ENCODE data around the gene CEP152. TPM values are rescaled to one million over a fixed set of nuclear protein-coding genes. Genes with fewer than 3 reads are reported as not detected.

The CEP152 gene
- total and polyA plus RNA-seq, 9 of the 15 experiments (the other 6 are each of a cell fraction or from before 2014, with no cell fraction given) = 9.9 to 43.0 (median 23.6) TPM

GRCh38 chr15:48802867-48803266 is 8.0 kb downstream of the CEP152 start:
- no TSS peak for BruUV-seq (replicated peaks)
- H3K27me3 ChIP-seq (ENCODE audit: control insufficient read depth in 2 of 2, insufficient read depth in 2 of 2, low read length in 2 of 2) = no peaks in the 10 kb centered on the region
- H3K9me3 ChIP-seq (replicated peaks; ENCODE audit: control insufficient read depth, insufficient read depth, low read depth, low read length) = no peaks in the 10 kb centered on the region
- DNase-seq (ENCODE audit: extremely low read depth in 1 of 4, low spot score in 3 of 4) (no peak), ATAC-seq (peak; percentile 28), FAIRE-seq (no peak)
- in situ Hi-C loops (cut with MboI) (loop anchor here (25.0 kb wide), 1 partner anchor 441 kb away; no protein-coding TSS in a partner anchor), intact Hi-C loops (cut with micrococcal nuclease) (loop anchor here (5.0 to 10.0 kb wide), 2 partner anchors 298 to 446 kb away; no protein-coding TSS in a partner anchor)
- H3K27ac ChIP-seq (ENCODE audit: extremely low read depth, low read depth, low read length) = no peak overlapping the region
- ChIA-PET POLR2A (interaction anchor here (1.3 to 2.3 kb wide), 2 partner anchors 8 to 13 kb away, joined by 7 to 11 read pairs; partner anchors contain the start of gene CEP152), CTCF (ENCODE audit: low intra/inter-chr PET ratio) (no interaction called here)
- H3K79me2 ChIP-seq (ENCODE audit: control insufficient read depth, insufficient read depth, low read length) = peaks cover 83% of the 10 kb centered on the region
- no peaks in the 10 kb centered on the region for H4K20me1 ChIP-seq (replicated peaks; ENCODE audit: control insufficient read depth, insufficient read depth, low read length)
- H3K4me3 ChIP-seq = no peak overlapping the region
- H2AFZ ChIP-seq (ENCODE audit: low read depth, low read length) = no peak overlapping the region
- H3K4me2 ChIP-seq (ENCODE audit: insufficient read depth, low read length) = no peak overlapping the region
- TF ChIP-seq SIRT6 (IDR thresholded peaks at IDR 0.05; ENCODE audit: low read depth, low read length) = no peak
- no peak for TF ChIP-seq THAP7 (CRISPR knock-in tag; IDR thresholded peaks at IDR 0.05)
- TF ChIP-seq PYGO2 (tag; IDR thresholded peaks at IDR 0.05) = no peak
- no peak for TF ChIP-seq BRF1 (IDR thresholded peaks at IDR 0.05; ENCODE audit: borderline replicate concordance, extremely low read depth, insufficient read length)
- no peak for TF ChIP-seq NRF1 (conservative IDR thresholded peaks at IDR 0.05 in 1 of 2, IDR thresholded peaks at IDR 0.05 in 1 of 2)
- no peak for TF ChIP-seq POLR3G (IDR thresholded peaks at IDR 0.05; ENCODE audit: extremely low read depth, insufficient read length, insufficient replicate concordance)
- H3K4me1 ChIP-seq (replicated peaks in 1 of 2; ENCODE audit: control insufficient read depth in 2 of 2, insufficient read depth in 2 of 2, low read length in 2 of 2) = peaks cover 0 to 3% of the 10 kb centered on the region in 2 experiments; a peak in 2 of 5 replicates
- H3K9me1 ChIP-seq (ENCODE audit: control insufficient read depth, insufficient read depth, low read length) = no peaks in the 10 kb centered on the region
- H3K9ac ChIP-seq (ENCODE audit: insufficient read depth in 1 of 2, low read depth in 2 of 2, low read length in 2 of 2) = no peak overlapping the region
- H3K36me3 ChIP-seq (ENCODE audit: control insufficient read depth, insufficient read depth, low read length) = peaks cover 41% of the 10 kb centered on the region
